GM19025 (cell line): ENCODE data around the gene JARID2.

Experiments used
- ATAC-seq: cut with Tn5 transposase; IDR thresholded peaks from one replicate; pipeline ENCODE4 v1.9.1; 2021; ENCODE audit warnings: mild to moderate bottlenecking, low read depth, moderate library complexity; ENCODE audit not compliant: unreplicated experiment

JARID2 gene

DNA sequence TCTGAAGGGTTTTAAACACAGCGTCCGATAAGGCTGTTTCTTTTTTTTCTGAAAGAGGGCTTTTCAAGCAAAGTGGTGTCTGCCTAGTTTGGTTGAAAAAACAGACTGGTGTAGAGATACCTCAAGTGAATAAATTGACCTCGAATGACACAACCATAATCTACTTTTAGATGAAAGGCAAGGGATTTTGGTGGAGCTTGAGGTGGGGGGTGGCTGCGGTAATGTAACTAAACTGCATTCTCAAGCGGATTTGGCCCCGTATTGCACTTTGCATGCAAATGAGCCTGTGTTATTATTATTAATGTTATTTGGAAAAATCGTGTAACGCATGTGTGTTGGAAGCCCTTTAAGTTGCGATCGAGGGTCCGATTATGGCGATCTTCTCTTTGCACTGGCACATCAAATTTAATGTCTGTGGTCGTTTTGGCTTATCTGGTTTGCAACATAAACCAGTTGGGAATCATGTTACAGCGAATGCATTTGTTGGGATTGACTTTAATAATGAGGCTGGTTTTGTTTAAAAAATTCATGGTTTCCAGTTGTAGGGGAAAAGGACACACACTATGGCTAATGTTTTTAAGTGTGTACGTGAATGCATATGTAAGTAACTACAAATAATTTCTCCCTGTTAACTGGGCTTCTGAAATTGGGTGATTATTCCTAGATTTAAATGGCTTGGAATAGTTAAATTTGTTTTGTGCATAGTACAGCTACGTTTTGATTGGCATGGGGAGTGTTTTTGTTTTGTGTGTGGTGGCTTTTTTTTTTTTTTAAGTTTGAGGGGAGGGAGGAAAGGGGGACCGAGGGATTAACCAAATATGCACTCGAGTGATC lies 1.0 kb downstream of the JARID2 start:
- no peak for ATAC-seq

DNA sequence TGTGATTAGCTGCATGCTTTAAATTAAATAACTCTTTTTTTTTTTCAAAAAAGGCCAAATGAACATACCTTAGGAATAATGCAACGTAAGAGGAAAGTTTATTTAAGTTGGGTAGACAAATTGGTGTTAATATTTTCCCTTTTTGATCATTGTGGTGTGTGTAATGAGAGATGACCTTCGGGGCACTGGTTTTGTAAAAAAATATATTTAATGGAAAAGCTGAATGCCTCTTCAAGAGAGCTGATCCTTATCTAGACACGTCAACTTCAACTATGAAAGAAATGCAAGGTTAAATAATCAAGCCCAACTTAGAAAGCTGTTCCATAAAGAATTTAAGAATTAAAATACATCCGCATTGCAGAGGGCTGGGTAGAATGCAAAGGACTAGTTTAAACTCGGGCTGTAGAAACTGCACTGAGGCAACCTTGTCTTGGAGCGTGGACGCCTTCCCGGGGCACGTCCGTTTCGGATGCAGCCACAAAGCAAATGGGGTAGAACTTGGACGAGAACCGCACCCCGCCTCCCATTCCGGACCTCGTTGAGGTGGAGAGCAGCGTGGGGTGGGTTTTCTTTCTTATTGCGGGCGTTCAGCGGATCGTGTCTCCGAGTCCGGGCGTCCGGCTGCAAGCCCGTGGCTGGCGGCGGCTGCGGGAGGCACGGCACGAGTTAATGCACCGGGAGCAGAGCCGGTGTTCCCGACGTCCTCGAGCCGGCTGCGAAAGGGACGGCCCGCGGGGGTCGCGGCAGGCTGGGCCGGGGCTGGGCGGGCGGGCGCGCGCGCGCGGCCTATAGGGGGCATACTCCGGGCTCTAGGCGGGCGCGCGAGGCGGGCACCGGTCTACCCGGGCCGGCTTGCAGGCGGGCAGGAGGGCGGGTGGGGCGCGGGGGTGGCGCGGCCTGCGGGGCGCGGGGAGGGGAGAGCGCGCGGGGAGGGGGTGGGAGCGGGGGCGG lies 1.9 kb downstream of the JARID2 start:
- ATAC-seq: peak; percentile 15

DNA sequence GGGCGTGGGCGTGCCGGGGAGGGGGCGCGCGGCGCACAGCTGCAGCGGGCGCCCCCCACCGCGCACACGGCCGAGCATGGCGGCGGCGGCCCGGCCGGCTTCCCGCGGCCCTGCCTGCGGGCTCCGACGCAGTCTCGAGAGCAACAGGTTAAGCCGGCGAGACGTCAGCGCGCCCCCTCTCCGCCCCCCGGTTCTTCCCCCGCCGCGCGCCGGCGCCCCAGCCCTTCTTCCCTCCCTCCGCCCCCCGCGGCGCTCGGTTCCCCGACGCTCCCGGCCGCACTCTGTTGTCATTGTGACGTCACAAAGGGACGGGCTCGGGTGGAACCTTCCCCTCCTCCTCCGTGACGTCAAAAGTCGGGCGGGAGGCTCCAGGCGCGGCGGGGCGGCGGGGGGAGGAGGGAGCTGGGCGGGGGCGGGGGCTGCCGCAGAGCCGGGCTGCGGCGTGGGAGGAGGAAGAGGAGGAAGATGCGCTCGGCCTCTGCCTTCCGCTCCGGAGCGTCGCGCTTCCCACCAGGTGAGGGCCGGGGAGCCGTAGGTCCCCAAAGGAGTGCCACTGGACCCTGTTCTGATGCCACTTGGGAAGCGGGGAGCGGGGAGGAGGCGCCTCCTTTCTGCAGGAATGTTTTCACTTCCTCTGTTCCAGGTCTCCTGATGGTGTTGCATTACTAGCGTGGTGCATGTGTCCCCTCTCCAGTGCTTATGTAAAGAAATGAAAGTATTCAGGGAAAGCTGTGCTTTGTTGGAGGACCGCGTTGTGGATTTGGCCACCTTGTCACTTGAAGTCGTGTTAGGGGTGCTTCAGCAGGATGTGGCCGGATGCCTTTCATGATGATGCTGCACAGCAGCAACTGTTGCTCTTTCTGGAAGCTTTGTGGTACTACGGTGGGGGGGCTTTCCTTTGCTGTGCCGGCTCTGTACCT lies 2.8 kb downstream of the JARID2 start:
- peak; percentile 21 for ATAC-seq

DNA sequence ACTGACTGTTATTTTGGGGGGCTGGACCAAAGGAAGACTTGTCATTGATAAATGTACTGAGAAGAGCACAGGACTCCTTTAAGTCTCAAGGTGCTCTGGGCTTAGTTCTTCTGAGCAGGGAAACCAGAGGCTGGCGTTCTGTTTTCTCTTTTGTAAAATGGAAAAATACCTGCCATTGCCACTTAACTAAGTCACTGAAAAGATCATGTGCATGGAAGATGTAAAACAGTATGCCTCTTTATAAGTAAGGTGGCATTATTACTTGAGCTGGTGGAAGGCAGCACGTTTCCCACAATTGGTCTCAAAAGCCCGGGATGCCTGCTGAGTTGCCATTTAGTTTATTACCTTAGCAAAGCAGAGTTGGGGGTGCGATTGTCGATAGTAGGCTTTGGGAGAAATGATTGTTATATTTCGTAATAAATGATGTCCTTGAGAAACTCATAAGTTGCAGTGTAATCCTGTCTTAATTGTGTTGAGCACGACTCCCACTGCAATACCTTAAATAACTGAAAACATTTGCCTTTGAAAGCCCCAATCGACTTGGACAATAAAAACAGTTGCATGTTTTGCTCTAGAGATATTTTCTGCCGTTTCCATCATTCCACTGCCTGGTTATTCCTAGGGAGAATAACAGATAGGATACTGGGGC lies 3.6 kb downstream of the JARID2 start:
- ATAC-seq: no peak

DNA sequence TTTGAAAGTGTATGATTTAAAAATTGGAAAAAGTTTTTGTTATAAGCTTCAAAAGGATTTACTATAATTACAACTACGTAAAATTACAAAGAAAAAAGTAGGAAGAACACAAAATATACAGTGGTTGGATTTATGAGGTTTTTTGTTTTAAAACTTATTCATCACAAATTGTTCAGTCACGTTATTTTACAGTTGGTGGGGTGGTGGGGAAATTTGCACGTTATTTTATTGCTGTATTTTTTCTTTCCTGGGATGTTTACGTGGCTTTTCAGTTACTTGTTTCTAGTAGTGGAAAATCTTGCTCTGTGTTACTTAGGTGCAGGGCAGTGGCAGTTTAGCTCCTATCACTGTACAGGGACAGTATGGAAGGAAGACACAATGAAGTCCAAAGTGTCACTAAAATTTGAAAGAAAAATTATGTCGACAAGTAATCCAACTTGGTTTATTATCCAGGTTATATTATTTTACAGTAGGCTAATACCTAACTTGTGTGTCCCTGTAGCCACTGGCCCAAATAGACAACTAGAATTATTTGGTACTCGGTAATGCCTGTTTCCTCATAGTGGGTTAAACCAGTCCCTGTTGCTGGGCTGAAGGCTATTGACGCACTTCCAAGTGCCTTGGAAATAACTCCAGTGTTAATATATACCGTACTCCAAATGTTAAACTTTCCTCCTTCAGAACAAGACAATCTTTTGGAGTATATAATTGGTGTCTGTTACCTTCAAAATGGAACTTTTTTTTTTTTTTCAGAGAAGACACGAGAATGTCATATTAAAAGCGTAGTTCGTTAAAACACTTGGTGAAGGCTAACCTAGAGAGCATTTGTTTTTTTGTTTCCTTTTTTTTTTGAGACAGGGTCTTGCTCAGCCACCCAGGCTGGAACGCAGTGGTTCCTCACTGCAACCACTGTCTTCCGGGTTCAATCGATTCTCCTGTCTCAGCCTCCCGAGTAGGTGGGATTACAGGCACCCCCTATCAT lies 4.6 kb downstream of the JARID2 start:
- no peak for ATAC-seq

DNA sequence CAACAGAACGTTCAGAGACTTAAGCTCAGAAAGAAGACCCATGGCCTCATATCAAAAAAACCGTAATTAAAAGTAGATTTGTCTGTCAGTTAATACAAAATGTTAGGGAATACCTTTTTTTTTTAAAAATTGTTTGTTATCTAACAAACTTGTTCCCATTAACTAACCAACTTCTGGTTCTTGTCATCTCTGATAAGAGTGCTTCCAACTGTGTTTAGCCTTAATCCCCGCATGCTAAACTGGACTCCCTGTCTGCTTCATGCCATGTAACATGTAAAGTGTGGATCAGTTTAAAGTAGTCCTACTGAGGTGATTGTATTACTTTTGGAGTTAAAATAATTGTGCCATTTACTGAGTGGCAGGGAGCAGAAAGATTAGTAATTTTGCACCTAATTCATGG lies 6.3 kb downstream of the JARID2 start:
- no peak for ATAC-seq

DNA sequence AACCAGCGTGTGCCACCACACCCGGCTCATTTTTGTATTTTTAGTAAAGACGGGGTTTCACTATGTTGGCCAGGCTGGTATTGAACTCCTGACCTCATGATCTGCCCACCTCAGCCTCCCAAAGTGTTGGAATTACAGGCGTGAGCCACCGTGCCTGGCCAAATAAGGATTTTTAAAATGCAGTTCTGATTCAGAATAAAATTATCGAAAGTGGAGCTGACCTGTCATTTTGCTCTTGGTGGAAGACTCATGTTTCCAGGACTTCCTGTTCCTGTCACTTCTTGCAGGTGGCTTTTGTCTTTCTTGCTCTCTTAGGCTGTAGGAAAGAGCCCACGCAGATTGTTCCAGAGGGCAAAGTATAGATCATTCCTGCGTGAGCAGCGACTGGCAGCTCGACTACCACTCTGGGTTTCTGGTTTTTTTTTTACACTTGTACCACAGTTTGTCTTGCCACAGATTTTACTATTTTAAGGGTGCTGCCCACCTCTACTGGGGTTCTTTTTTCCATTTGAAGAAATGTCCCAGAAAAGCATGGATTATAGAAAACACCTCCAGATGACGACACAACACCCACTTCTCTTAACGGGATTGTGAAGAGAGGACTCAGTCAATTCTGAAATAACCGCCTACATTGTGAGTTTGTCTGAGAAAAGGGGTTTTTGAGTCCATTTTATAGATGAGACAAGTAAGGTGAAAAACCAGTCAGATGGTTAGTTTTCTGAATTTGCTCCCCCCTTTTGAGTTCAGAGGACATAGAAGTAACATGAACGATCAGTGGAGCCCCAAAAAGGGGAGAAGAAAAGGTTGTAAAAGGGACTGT lies 7.5 kb downstream of the JARID2 start:
- ATAC-seq: no peak

DNA sequence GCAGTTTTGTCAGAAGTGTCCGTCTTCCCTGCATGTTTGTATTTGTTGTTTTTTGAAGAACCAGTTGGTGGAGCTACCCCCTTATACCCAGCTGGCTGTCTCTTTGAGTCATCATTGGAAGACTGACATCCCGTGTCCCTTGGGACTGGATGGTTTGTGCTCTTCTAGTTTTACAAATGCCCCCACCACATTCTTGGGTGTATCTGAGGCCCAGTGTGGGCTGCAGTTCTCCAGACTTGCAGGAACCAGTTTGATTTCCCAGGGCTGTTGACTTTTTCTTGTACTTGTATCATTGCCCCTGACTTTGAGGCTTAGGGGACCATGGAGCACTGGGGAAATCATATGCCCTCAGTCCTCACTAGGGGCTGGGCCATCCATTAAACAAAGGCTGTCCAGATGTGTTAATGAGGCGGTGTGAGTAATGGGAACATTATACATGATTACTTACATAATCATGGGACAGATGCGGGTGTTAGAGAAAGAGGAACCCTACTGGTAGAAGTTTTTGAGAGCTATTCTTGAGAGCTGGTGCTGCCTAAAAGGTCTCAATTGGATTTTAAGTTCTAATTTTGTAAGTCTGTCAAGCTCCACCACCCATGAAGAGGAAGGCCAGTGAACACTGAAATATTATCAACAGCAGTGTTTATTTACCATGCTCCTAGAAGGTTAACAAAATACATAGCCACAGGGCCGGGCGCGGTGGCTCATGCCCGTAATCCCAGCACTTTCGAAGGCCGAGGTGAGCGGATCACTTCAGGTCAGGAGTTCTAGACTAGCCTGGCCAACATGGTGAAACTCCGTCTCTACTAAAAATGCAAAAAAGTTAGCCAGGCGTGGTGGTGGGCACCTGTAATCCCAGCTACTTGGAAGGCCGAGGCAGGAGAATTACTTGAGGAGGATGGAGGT lies 8.5 kb downstream of the JARID2 start:
- no peak for ATAC-seq

DNA sequence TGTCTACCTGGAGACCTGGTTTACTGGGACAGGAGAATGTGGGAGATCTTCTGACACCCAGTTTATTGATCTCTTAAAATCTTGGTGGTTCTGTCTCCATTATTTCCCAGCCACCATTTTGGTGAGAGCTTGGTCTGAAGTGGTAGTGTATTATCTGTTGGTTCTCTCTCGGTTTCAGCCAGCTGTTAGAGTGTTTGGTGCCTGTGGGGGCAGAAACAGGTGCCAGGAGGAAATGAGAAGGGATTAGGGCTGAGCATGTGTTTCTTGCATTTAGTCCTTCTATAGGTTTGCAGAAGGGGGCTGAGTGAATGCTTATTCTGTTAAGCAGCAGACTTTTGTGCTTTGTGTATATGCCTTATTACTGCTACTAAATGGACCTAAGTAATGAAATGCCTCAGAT lies 9.6 kb downstream of the JARID2 start:
- ATAC-seq: peak; percentile 73

DNA sequence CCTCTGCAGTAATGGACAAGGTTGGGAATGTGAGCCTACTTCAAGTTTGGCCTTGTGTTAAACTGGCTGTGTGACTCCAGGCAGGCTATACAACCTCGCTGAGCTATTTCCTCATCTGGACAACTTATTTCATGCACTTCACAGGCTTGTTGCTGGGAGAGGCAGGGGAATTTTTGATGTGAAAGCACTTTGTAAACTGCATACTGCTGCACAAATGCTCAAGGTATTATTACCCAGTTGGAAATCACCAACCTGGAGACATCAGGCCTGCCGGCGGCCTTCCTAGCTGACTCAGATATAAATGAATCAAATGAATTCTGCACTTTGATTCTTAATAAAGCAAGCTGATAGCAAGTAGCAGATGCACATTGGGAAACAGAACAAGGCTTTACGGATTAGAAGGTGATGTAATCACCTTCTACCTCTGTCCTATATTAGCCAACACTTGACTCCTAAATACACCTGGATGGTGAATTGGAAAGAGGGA lies 10.1 kb downstream of the JARID2 start:
- ATAC-seq: no peak

DNA sequence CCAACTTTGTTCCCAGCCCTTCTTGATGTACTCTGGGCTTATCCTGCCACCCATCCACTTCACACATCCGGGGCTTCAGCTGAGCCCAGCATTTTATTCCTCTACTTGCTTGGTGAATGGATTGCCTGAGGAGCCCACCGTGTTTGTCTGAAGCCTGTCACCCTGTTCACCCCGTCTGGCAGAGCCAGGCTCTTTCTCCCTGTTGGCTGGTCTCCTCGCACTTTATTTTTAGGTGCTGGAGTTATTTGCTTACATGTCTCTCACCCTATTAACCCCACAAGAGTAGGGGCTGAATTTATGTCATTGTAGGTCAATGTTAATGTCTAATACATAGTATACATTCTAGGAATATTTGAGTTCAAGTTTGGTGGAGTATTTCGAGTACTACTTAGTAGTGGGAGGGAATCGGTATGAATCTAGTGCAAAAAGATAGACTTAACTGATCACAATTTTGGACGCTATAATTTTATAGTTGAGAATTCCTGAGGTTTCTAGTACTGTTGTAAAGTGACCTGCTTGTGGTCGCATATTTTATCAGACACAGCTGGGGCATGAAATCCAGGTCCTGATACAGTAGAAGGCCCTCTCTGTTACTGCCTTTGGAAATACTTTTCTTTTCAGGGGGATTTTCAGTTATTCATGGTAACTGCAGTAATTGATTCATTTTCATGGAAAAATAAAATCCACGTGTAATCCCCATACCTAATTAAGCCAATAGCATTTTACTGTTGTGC lies 10.8 kb downstream of the JARID2 start:
- no peak for ATAC-seq

DNA sequence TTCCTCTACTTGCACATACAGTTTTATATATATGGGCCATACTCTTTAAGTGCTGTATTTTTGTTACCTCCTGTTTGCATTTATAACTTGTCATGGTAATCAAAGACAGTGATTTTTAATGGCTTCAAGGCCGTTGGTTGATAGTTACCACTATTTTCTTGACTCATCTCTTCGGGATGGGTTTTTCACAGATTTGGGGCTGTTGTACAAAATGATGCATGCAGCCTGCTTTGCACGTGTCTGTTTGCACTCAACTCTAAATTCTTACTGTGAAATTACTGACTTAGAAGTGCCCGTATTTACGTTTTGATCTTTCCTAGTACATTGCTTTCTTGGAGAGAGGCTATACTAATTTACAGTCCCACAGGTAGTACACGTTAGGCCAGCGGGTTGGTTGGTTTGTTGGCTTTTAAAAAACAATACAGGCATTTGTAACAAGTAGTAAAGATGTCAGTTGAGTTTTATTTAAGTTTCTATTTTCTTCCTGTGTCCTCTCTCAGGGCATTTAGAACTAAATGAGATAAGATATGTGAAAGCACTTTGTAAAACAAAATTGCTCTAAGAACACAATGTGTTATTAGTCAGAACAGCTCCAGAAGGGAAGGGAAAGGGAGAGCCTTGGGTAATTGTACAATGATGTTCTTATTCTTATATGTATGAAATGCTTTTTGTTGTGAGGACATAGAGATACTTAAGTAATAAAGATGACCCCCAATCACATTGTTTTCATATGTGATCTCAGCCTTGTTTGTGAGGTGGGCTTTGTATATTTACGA lies 11.7 kb downstream of the JARID2 start:
- ATAC-seq: no peak

DNA sequence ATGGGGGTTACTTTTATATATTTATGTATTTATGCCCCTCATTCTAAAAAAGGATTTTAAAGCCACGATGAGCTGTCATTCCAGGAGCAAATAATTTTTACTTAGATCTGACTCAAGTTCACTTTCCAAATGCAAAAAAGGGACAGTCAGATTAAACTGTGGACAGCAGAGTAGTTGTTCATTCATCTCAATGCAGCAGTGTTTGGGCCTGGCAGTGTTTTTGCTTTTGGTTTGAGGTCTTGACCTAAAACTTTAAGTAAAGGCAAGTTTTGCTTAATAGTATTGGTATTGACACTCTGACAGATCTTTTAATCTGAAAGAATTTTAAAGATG lies 13.9 kb downstream of the JARID2 start:
- ATAC-seq: no peak

DNA sequence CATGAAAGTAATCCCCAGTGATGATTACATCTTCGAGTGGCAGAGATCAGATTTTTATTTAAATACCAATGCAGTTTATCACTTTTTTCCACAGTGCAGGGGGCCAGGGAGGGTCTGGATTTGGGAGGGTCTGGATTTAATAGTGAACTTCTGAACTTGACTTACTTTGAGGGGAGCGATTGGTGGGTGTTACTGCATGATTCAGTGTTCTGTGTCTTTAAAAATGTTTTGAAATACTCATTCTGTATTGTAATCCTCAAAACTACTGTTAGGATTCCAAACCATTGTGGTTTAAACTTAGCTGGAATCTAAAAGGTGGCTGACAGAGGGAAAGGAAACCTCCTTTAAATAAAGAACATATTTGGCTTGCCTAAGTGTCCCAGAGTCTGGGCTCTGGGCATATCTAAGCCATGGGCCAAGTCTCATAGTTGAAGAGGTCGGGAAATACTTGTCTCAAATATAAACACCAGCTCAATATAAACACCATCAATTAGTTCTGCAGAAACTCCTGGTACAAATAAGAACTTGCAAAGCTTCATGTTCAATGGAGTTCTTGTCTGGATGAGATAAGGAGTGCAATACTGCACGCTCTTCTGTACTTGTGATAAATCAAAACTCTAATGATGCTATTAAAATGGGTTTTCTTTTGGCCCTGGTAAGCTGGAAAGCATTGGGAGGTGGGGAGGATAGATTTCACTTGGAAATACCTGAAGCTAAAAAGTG lies 14.4 kb downstream of the JARID2 start:
- ATAC-seq: no peak
